Gastroesophageal sphincter (tissue), 4 donors: ENCODE data around the gene AP3S1. TPM values are rescaled to one million over a fixed set of nuclear protein-coding genes. Genes with fewer than 3 reads are reported as not detected.
"Not testable (repeated sequence)": the region's sequence is repeated elsewhere in the genome, so short reads cannot be mapped to it uniquely, and the experiment has no call there.

ENCODE experiments used
- ATAC-seq: fragments of 150-250 bp; one replicate; pipeline ENCODE4 v1.9.1; 2016; ENCODE audit warnings: mild to moderate bottlenecking, moderate library complexity
- H3K27ac ChIP-seq, 4 donors: fragments of 200-600 bp; sonication (generic) in 3 of 4; 1 replicate in 3 of 4; 2 replicates in 1 of 4; pipeline ENCODE4 v1.5.1; 2016 to 2019
- H3K27me3 ChIP-seq: fragments of 200-600 bp; sonication (generic); one replicate; pipeline ENCODE4 v1.5.1; 2019
- H3K36me3 ChIP-seq, 2 donors: fragments of 200-600 bp; sonication (generic); one replicate each; pipeline ENCODE4 v1.5.1; 2019; ENCODE audit warnings: control low read depth in 1 of 2
- H3K4me1 ChIP-seq, 3 donors: fragments of 200-600 bp; sonication (generic); 1 replicate in 2 of 3; 2 replicates in 1 of 3; pipeline ENCODE4 v1.5.1; 2016 to 2019; ENCODE audit warnings: control low read depth in 2 of 3
- H3K4me3 ChIP-seq, 2 donors: fragments of 200-600 bp; sonication (generic); one replicate each; pipeline ENCODE4 v1.5.1; 2019; ENCODE audit warnings: mild to moderate bottlenecking in 1 of 2, moderate library complexity in 1 of 2
- H3K9me3 ChIP-seq, 3 donors: fragments of 200-600 bp; sonication (generic); one replicate each; pipeline ENCODE4 v1.5.1; 2017 to 2019; ENCODE audit warnings: control low read depth in 2 of 3
- CTCF ChIP-seq, 4 experiments: fragments of 200-600 bp in 2 of 4; fragments of 450-650 bp in 2 of 4; sonication (generic) in 1 of 4; IDR thresholded peaks; one replicate each; pipeline ENCODE4 v1.5.1; 2017 to 2019; ENCODE audit warnings: antibody characterized with exemption in 4 of 4, mild to moderate bottlenecking in 2 of 4, moderate library complexity in 2 of 4
- EP300 ChIP-seq: sonication (generic); formaldehyde crosslinking; IDR thresholded peaks from one replicate; pipeline ENCODE4 v1.6.1; 2017; ENCODE audit warnings: antibody characterized with exemption, mild to moderate bottlenecking
- POLR2A ChIP-seq, 2 donors: fragments of 450-650 bp; IDR thresholded peaks; one replicate each; pipeline ENCODE4 v1.6.1; 2017; ENCODE audit warnings: antibody characterized with exemption in 2 of 2, mild to moderate bottlenecking in 2 of 2, moderate library complexity in 1 of 2
- POLR2AphosphoS5 ChIP-seq: sonication (generic); formaldehyde crosslinking; IDR thresholded peaks from one replicate; pipeline ENCODE4 v1.6.1; 2017; ENCODE audit warnings: antibody characterized with exemption
- WGBS, 2 donors: methylation state at CpG; one replicate each; pipeline ENCODE4 v1.1.5; 2018; ENCODE audit warnings: low coverage in 1 of 2; 5-methylcytosine and 5-hydroxymethylcytosine counted together
- total RNA-seq, 4 donors: library from RNA; depleted of rRNA; stranded (reverse); fragments of >200 nt; gene quantifications; one replicate each; pipeline ENCODE4 v1.1.0, GENCODE V29; 2016

Gene AP3S1
- total RNA-seq, 4 donors from 2014 or later, result 62.1 to 200 (median 99.5) TPM

- Histone ChIP-seq H3K36me3 (no peaks in the 10 kb centered on the region), H3K4me1 (no peaks in the 10 kb centered on the region), H3K27ac (no peak overlapping the region), H3K9me3 (no peaks in the 10 kb centered on the region), H3K27me3 (no peaks in the 10 kb centered on the region), H3K4me3 (no peak overlapping the region)
- TF ChIP-seq CTCF (IDR thresholded peaks at IDR 0.05), result no peak
- TF ChIP-seq EP300, result no peak
- no peak for TF ChIP-seq POLR2A (IDR thresholded peaks at IDR 0.05)
- no peak for TF ChIP-seq POLR2AphosphoS5
- WGBS, 2 donors, result 100% methylated on average over 2 of the region's 2 CpGs
- no peak for ATAC-seq
Observed at GRCh38 chr5:115801152-115801551, 40.6 kb upstream of the AP3S1 start.

GRCh38 chr5:115801984-115802383 lies 39.8 kb upstream of the AP3S1 start:
- TF ChIP-seq POLR2AphosphoS5 (no peak), POLR2A (IDR thresholded peaks at IDR 0.05) (no peak)
- Histone ChIP-seq H3K36me3 (no peaks in the 10 kb centered on the region), H3K9me3 (no peaks in the 10 kb centered on the region), H3K4me3 (no peak overlapping the region), H3K27ac (no peak overlapping the region), H3K4me1 (no peaks in the 10 kb centered on the region), H3K27me3 (no peaks in the 10 kb centered on the region)
- whole genome bisulfite sequencing, 2 donors, result 71 to 75% methylated on average over 1 of the region's 1 CpG
- ATAC-seq, result no peak

- WGBS, 2 donors, result 71 to 85% methylated on average over 2 of the region's 2 CpGs
- ATAC-seq, result no peak
- no peak overlapping the region for H3K27ac ChIP-seq
- H3K4me3 ChIP-seq, result no peak overlapping the region
- no peaks in the 10 kb centered on the region for H3K27me3 ChIP-seq
- no peaks in the 10 kb centered on the region for H3K4me1 ChIP-seq
- no peaks in the 10 kb centered on the region for H3K9me3 ChIP-seq
- no peaks in the 10 kb centered on the region for H3K36me3 ChIP-seq
- no peak for TF ChIP-seq EP300
- TF ChIP-seq POLR2AphosphoS5, result no peak
- TF ChIP-seq POLR2A (IDR thresholded peaks at IDR 0.05), result no peak
- no peak for TF ChIP-seq CTCF (IDR thresholded peaks at IDR 0.05)
Observed at GRCh38 chr5:115806986-115807653, 34.6 kb upstream of the AP3S1 start.

- H3K27me3 ChIP-seq, result peaks cover 4% of the 10 kb centered on the region
- no peak for TF ChIP-seq EP300
- TF ChIP-seq POLR2AphosphoS5, result no peak
- no peak for TF ChIP-seq CTCF (IDR thresholded peaks at IDR 0.05)
- no peak for TF ChIP-seq POLR2A (IDR thresholded peaks at IDR 0.05)
- H3K27ac ChIP-seq, result no peak overlapping the region
- H3K36me3 ChIP-seq, result no peaks in the 10 kb centered on the region
- no peak for ATAC-seq
- H3K4me1 ChIP-seq, result no peaks in the 10 kb centered on the region
- no peak overlapping the region for H3K4me3 ChIP-seq
- H3K9me3 ChIP-seq, result no peaks in the 10 kb centered on the region
- WGBS, 2 donors, result 83 to 85% methylated on average over 2 of the region's 2 CpGs
Observed at GRCh38 chr5:115807654-115808052, 34.1 kb upstream of the AP3S1 start.

- not testable (repeated sequence) for H3K27ac ChIP-seq, H3K4me3 ChIP-seq, H3K9me3 ChIP-seq, H3K36me3 ChIP-seq, H3K27me3 ChIP-seq, H3K4me1 ChIP-seq, ATAC-seq
- 100% methylated on average over 1 to 2 of the region's 2 CpGs for WGBS, 2 donors
Observed at GRCh38 chr5:115808066-115808465, 33.7 kb upstream of the AP3S1 start.

GRCh38 chr5:115809946-115810345 lies 31.8 kb upstream of the AP3S1 start:
- TF ChIP-seq CTCF (IDR thresholded peaks at IDR 0.05), result no peak
- no peak for TF ChIP-seq EP300
- no peak for TF ChIP-seq POLR2AphosphoS5
- no peak for TF ChIP-seq POLR2A (IDR thresholded peaks at IDR 0.05)
- 73 to 79% methylated on average over 2 of the region's 2 CpGs for WGBS, 2 donors
- H3K4me3 ChIP-seq, result no peak overlapping the region

More at GRCh38 chr5:115809946-115810345, 31.8 kb upstream of the AP3S1 start:
- Histone ChIP-seq H3K27ac (no peak overlapping the region), H3K27me3 (peaks cover 18% of the 10 kb centered on the region), H3K4me1 (no peaks in the 10 kb centered on the region), H3K9me3 (no peaks in the 10 kb centered on the region), H3K36me3 (no peaks in the 10 kb centered on the region)
- ATAC-seq, result no peak
